HG02798 (cell line): Measurements from ENCODE around the gene CFD.
"Not testable (repeated sequence)": the region's sequence is repeated elsewhere in the genome, so short reads cannot be mapped to it uniquely, and the experiment has no call there.

ENCODE experiments used
- ATAC-seq: cut with Tn5 transposase; IDR thresholded peaks from one replicate; pipeline ENCODE4 v1.9.1; 2021; ENCODE audit warnings: mild to moderate bottlenecking; ENCODE audit not compliant: unreplicated experiment, poor library complexity

Gene CFD

DNA sequence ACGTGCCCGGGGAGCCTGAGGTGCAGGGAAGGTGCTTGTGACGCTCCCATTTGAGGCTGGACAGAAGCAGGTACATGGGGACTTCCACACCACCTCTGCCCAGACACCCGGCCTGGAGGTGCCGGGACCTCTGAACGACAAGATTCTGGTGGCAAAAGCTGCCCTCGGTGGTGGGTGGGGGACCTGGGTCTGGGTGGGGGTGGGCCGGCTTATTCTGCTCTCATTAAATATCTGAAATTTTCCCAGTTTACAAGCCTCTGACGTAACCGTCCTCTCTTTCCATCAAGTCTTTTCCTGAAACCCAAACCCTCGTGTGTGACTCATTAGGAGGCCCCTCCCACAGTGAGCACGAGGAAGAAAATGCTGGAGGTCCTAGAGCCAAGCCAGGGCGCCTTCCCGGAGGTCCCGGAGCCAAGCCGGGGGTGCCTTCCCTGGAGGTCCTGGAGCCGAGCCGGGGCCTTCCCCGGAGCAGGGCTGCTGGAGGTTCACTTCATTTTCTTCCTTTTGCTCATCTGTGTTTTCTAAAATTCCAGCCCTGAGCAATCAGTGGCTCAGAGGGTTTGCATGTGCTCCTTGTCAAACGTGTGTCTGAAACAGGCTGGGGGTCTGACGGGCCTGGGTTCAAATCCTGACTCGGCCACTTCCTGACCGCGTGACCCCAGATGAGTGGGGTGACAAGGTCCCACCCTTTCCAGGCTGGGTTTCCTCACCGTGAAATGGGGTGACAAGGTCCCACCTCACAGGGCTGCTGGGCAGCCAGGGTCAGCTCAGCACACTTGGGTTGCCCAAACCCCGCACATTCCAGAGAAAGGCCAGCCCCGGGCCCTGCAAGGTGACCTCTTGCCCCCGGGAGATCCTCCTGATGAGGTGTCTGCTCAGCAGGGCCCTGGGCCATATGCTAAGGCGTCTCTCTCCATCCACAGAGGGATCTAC, 10.0 kb downstream of the CFD start:
- no peak for ATAC-seq

DNA sequence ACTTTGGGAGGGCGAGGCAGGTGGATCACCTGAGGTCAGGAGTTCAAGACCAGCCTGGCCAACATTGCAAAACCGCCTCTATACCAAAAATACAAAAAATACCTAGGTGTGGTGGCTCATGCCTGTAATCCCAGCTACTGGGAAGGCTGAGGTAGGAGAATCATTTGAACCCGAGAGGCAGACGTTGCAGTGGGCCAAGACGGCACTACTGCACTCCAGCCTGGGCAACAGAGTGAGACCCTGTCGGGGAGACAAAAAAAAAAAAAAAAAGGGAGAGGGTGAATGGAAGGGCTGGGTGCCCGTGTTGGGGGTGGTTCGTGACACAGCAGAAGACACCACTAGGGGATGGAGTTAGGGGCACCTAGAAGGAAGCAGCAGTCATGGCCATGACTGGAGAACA, 10.8 kb downstream of the CFD start:
- ATAC-seq: no peak

DNA sequence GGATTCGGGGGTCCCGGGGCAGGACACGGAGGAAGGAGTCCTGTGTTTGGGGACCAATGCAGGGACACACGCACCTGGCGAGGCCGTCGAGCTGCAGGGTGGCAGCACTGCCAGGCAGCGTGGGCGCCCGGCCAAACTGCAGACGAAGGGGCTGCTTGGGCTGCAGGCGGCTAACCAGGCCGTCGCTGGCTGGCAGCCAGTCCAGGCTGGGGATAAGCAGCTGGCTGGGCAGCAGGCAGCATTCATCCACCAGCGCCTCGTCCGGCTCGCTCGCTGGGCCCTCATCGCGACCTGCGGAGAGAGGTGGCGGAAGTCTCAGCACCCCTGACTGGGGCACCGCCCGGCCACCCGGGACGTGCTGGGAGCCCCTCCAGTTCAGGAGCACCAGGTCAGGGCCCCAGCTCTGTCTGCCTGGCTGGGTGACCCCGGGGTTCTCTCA, 11.5 kb downstream of the CFD start:
- no peak for ATAC-seq

DNA sequence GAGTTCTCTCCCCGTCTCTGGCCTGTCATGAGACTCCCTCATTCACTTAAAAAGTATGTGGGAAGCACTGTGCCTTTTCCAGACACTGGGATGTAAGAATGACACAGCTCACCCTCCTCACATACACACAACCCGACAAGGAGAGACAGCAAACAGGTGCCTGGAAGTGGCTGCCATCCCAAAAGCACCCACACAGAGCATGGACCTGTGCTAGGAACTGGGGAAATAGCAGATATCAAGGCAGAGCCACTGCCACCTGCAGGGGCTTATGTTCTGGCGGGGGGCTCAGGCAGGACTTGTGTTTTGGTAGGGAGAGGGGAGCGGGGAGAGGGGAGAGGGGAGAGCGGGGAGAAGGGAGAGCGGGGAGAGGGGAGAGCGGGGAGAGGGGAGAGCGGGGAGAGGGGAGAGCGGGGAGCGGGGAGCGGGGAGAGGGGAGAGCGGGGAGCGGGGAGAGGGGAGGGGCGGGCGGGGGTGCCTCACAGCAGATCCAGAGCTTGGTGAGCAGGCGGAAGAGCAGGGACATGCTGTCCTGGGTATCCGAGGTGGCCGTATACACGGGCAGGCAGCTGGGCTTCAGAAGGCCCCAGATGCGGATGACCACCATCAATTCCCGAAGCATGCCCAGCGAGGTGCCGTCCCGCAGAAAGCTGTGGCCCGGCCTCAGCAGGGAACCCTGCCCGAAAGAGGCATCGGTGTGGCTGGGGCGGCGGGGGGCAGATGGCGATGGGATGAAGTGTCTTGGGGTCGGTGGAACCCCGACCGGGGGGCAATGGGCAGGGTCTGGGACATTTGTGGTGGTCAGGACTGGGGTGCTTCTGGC, 12.2 kb downstream of the CFD start:
- no peak for ATAC-seq

DNA sequence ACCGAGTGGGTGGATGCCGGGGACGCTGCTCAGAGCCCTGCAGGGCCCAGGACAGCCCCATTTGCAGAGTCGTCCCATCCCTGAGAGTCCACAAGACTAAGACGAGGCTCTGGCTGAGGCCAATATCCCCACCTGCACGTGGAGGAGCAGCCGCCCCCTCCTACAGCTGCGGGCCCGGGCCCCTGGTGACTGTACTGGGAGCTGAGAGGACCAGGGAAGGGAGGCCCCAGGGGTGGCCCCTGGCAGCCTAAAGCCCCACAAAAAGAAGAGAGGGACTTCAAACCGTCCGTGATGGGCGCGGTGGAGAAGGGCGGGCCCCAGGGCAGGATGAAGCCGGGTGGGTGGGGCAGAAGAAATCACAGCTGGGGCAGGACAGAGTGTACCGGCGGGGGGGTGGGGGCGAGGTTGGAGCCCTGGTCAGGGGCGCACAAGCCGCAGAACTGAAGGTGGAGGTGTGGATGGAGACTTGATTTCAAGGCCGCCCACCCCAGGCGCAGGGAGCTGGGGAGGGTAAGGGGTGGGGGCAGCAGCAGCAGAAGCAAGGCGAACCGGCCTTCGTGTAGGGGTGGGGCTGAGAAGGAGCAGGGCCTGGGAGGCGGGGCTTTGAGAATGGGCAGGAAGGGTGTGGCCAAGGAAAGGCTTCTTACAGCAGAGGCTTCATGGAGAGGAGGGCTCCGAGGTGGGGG, 12.9 kb downstream of the CFD start:
- no peak for ATAC-seq

DNA sequence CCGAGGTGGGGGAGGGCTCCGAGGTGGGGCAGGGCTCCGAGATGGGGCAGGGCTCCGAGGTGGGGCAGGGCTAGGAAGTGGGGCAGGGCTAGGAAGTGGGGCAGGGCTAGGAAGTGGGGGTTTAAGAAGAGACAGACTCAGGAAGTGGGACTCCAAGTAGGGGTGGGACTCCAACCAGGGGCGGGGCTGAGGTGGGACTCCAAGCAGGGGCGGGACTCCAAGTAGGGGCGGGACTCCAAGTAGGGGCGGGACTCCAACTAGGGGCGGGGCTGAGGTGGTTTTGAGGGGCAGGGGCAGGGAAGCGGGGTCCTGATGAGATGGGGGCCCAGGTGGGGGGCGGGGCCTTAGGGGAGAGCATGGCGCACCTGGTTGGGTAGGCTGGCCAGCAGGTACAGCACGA, 13.6 kb downstream of the CFD start:
- no peak for ATAC-seq

DNA sequence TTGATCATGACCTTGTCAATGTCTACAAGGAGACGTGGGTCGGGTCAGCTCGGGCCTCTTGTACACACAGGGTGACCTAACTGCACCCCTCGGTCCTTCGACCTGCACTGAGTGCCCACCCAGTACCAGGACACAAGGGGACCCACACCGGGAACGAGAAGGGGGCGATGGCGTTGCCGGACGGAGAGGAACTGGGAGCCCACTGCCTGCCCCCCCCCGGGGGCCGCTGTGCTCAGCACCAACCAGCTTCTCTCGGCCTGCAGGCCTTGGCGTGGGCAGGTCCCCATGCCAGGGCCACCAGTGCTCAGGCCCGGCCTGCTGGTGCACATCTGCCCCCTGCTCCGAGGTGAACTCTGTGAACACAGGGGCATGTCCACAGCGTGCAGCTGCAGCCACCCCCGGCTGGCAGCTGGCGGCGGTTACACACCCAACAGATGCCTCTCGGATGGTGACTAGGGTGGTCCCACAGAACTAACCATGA, 14.1 kb downstream of the CFD start:
- ATAC-seq: no peak

DNA sequence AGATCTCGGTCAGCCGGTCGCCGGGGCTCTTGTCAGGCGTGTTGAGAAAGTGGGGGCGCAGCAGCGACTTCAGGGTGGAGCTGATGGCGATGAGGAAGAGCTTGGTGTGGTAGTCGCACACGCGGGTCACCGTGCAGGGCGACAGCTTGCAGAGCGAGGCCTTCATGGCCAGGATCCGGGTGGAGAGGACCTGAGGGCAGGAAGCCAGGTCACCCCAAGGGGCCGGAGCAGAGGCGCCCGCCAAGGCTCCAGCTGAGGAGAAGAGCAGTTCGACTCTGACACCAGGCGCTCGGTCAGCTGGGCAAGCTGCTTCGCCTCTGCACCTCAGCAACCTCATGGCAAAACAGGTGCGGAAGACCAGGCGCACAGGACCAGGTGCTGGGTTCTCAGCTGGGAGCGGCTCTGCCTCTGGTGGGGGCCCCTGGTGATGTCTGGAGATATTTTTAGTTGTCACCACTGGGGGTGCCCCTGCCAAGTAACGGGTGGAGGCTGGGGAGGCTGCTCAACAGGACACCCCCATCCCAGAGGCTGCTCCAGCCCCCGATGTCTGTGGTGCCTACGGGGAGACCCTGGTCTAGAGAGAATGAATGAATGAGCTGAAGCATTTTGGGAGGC, 15.9 kb downstream of the CFD start:
- no peak for ATAC-seq

DNA sequence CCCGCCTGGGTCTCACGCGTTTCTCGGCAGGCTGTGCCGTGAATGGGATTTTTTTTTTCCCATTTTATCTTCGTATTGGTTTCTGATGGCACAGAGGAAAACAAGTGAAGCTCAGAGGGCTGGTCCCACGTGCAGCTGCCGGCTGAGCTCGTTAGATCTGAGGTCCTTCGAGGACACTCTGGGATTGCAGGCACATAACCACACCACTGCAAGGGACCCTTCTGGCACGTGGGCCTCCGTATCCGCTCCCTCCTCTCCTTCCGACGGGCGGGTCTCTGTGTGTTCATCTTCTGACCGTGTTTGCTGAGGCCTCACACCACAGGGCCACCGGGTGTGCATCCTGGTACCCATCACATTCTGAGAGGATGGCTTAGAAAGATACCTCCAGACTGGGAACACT, 16.6 kb downstream of the CFD start:
- ATAC-seq: no peak

DNA sequence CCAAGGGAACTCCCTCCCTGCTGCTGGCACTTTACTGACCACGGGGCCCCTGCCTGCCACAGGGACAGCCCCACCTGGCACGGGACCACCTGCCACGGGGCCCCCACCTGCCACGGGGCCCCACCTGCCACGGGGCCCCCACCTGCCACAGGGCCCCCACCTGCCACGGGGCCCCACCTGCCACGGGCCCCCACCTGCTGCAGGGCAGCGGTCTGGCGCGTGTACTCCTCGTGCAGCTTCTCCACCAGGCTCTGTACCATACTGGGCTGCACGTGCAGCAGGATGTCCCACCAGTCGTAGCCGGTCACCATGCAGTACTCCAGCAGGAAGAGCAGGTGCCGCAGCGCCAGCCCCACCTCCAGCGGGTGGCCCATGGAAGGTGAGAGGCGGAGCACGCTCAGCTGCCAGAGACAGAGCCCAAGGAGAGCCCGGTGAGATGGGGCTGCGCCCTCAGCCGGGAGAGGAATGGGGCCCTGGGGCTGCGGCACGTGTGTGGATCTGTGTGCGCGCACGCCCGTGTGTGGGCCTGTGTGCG, 17.4 kb downstream of the CFD start:
- ATAC-seq: no peak

DNA sequence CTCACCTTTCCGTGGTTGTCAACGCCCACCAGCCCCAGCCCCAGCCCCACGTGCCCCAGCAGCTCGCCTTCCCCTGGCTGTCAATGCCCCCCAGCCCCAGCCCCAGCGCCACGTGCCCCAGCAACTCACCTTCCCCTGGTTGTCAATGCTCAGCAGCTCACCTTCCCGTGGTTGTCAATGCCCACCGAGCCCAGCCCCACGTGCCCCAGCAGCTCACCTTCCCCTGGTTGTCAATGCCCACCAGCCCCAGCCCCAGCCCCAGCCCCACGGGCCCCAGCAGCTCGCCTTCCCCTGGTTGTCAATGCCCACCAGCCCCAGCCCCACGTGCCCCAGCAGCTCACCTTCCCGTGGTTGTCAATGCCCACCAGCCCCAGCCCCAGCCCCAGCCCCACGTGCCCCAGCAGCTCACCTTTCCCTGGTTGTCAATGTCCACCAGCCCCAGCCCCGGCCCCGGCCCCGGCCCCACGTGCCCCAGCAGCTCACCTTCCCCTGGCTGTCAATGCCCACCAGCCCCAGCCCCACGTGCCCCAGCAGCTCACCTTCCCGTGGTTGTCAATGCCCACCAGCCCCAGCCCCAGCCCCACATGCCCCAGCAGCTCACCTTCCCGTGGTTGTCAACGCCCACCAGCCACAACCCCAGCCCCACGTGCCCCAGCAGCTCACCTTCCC, 18.7 kb downstream of the CFD start:
- not testable (repeated sequence) for ATAC-seq

DNA sequence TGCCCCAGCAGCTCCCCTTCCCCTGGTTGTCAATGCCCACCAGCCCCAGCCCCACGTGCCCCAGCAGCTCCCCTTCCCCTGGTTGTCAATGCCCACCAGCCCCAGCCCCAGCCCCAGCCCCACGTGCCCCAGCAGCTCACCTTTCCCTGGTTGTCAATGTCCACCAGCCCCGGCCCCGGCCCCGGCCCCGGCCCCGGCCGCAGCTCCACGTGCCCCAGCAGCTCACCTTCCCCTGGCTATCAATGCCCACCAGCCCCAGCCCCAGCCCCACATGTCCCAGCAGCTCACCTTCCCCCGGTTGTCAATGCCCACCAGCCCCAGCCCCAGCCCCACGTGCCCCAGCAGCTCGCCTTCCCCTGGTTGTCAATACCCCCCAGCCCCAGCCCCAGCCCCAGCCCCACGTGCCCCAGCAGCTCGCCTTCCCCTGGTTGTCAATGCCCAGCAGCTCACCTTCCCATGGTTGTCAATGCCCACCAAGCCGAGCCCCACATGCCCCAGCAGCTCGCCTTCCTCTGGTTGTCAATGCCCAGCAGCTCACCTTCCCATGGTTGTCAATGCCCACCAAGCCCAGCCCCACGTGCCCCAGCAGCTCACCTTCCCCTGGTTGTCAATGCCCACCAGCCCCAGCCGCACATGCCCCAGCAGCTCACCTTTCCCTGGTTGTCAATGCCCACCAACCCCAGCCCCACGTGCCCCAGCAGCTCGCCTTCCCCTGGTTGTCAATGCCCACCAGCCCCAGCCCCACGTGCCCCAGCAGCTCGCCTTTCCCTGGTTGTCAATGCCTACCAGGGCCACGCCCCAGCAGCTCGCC, 19.5 kb downstream of the CFD start:
- ATAC-seq: not testable (repeated sequence)

DNA sequence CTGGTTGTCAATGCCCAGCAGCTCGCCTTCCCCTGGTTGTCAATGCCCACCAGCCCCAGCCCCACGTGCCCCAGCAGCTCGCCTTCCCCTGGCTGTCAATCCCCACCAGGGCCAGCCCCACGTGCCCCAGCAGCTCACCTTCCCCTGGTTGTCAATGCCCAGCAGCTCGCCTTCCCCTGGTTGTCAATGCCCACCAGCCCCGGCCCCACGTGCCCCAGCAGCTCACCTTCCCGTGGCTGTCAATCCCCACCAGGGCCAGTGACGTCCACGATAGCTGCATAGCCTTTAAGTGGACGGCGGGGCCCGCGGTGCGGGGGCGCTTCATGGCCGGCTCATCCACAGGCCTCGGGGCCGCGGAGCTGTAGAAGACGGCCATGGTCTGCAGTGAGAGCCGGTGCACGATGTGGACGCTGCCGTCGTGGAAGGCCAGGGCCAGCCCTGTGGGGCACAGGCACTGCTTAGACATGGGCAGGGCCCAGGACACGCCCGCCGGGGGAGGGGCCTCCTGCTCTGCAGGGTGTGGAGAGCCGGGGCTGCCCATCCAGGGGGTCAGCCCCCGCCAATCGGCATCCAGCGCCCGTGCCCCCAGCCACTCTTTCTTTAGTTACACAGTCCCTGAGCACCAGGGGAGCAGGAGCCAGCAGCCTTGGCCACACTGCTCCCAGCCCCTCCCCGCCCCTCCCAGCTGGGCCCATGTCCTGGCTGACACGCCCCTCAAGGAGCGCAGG, 20.4 kb downstream of the CFD start:
- no peak for ATAC-seq

DNA sequence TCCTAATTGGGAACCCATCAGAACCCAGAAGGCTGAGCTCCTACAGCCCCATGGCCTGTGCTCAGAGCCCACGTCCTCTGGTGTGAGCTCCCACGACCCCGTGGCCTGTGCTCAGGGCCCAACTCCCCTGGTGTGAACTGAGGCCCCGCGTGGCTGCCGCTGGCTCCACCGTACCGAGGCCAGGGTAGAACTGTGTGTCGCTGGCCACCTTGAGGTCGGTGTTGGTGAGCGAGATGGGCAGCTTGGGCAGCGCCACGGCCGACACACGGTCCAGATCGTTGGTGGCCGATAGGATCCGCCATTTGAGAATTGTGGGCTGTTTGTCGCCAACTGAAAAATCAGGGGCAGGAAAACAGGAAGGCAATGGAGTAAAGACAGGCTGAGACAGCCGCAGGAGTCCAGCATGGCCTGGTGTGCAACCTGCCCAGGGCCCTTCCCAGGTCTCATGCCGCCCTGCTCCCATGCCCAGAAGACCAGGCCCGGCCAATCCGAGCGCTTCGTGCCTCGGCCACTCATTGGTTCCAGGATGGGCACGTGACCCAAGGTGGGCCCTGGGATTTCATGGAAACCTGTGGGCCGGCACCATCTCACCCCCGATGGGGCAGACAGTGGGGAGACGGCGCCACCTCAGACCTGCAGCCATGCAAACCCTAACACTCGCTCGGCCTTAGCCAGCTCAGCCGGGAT, 22.1 kb downstream of the CFD start:
- ATAC-seq: no peak

DNA sequence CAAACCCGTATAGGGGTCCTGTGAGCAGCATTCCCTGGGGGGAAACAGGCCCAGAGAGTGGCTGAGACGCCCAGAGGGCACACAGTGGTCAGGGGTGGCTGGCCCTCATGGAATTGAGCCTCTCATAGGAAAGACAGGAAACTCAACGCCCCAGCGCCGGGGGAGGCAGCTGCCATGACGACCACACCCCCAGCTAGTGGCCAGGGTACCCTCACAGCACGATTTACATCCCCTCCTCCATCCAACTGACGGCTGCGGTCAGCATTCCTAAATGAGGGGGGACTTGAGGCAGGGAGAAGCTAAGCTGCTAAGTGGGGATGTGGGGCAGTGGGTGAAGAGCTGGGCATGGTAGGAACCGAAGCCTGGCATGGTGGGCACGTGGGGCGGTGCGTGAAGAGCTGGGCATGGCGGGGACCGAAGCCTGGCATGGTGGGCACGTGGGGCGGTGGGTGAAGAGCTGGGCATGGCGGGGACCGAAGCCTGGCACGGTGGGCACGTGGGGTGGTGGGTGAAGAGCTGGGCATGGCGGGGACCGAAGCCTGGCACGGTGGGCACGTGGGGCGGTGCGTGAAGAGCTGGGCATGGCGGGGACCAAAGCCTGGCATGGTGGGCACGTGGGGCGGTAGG, 23.5 kb downstream of the CFD start:
- ATAC-seq: no peak

DNA sequence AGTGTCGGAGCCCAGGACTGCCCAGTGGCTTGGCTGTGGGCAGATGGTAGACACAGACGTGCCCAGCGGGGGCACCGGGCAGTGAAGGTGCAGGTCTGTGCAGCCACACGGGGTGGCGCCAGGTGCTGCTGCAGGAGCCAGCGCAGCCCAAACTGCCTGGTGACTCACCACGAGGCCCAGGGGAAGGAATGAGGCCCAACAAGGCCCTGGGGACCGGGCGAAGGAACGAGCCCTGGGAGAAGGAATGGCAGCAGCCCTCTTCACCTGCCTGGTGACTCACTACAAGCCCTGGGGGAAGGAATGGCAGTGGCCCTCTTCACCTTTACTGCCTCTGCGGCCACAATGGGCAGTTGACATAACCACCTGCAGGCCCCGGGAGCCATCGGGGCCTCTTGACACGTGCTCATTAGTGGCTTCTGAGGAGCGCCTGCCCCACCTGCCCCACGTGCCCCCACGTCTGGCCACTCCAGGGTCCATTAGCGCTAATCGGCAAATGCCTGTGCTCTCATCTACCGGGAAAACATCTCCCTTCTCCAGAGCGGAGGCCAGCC, 24.3 kb downstream of the CFD start:
- no peak for ATAC-seq
